ENCODE results near the gene RASGRF1.

DNA sequence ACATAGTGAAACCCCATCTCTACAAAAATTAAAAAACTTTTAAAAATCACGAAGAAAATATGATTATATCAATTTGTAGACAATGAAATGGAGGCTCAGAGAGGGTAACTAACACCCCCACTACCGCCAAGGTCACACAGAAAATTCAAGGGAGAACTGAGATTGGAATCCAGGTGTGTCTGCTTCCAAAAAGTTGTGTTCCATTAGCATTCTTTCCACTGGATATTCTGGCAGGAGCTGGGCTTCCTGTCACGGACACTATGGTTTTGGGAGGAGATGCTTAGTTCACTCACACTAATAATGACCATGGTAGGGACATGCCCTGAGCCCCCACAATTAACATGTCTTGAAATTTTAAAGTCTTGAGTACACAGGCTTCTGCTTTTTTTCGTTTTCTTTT is 174.5 kb downstream of the RASGRF1 start:
- TF ChIP-seq, protein P1, sequence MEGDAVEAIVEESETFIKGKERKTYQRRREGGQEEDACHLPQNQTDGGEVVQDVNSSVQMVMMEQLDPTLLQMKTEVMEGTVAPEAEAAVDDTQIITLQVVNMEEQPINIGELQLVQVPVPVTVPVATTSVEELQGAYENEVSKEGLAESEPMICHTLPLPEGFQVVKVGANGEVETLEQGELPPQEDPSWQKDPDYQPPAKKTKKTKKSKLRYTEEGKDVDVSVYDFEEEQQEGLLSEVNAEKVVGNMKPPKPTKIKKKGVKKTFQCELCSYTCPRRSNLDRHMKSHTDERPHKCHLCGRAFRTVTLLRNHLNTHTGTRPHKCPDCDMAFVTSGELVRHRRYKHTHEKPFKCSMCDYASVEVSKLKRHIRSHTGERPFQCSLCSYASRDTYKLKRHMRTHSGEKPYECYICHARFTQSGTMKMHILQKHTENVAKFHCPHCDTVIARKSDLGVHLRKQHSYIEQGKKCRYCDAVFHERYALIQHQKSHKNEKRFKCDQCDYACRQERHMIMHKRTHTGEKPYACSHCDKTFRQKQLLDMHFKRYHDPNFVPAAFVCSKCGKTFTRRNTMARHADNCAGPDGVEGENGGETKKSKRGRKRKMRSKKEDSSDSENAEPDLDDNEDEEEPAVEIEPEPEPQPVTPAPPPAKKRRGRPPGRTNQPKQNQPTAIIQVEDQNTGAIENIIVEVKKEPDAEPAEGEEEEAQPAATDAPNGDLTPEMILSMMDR (IDR thresholded peaks at IDR 0.05) = no peak
- TF ChIP-seq POLR2AphosphoS5 (IDR thresholded peaks at IDR 0.05) = no peak
- no peak for TF ChIP-seq EP300 (IDR thresholded peaks at IDR 0.05; ENCODE audit: low read depth)
- no peak for TF ChIP-seq POLR2A (IDR thresholded peaks at IDR 0.05)
